Measurements from ENCODE around the gene TWIST2. TPM values are rescaled to one million over a fixed set of nuclear protein-coding genes. Genes with fewer than 3 reads are reported as not detected.

TWIST2 gene
- total RNA-seq, 1 experiment from 2014 or later, result 5.0 TPM

DNA sequence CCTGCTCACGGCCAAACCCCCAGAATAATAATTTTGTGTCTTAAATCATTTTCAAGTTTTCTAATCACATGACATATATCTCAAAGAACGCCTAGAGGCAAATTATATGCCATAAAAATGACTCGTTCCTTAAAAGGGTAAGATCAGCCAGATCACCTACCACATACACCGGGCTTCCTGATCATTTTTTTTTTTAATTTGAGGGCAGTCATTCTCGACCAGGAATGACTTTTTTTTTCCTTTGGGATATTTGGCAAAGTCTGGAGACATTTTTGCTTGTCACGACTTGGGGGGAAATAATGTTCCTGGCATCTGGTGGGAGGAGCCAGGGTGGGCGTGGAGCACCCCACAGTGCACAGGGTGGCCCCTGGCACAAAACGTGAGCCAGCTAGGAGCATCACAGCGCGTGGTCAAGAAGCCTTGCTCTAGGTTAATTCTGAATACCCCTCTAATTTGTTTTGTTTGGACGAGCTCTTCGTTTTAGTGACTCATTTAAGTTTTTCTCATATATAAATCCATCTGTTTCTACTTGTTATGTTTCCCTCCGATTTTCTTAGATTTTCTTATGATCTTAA lies 94.9 kb downstream of the TWIST2 start:
- no peaks in the 10 kb centered on the region for H3K36me3 ChIP-seq (ENCODE audit: low read depth)
- peaks cover 8% of the 10 kb centered on the region for H3K4me1 ChIP-seq (replicated peaks; ENCODE audit: insufficient read depth)
- CTCF ChIA-PET, result no interaction called here
- H3K27me3 ChIP-seq (ENCODE audit: insufficient read depth, low read depth), result peaks cover 35% of the 10 kb centered on the region
- no peaks in the 10 kb centered on the region for H3K9me2 ChIP-seq (ENCODE audit: insufficient read depth)
- peaks cover 3% of the 10 kb centered on the region for H3F3A ChIP-seq (ENCODE audit: insufficient read depth, low read depth)
- H3K4me3 ChIP-seq, result no peak overlapping the region
- no peak for TF ChIP-seq CTCF (conservative IDR thresholded peaks at IDR 0.05)
- TF ChIP-seq EZH2 (IDR thresholded peaks at IDR 0.05; ENCODE audit: low read depth), result no peak
- H3K79me2 ChIP-seq (ENCODE audit: low read depth), result no peaks in the 10 kb centered on the region
- no peak overlapping the region for H3K27ac ChIP-seq
- no peaks in the 10 kb centered on the region; the same call in 1 of the 2 replicates for H3K9me3 ChIP-seq (ENCODE audit: insufficient read depth, low read depth)
- POLR2A ChIA-PET (ENCODE audit: unreplicated experiment), result interaction anchor here (0.6 kb wide), 1 partner anchor 20 kb away, joined by 8 read pairs; no protein-coding TSS in a partner anchor
- H4K20me1 ChIP-seq (ENCODE audit: insufficient read depth), result no peaks in the 10 kb centered on the region
- DNase-seq, result no peak
- no peak overlapping the region for H2AFZ ChIP-seq
- no peak overlapping the region for H3K4me2 ChIP-seq
- intact Hi-C loops (cut with micrococcal nuclease; ENCODE audit: unreplicated experiment), result no loop called here
- BruUV-seq (replicated peaks), result no TSS peak

GRCh38 chr2:238943338-238944067 lies 95.6 kb downstream of the TWIST2 start:
- Histone ChIP-seq H3K79me2 (ENCODE audit: low read depth) (no peaks in the 10 kb centered on the region), H3K4me2 (no peak overlapping the region), H3K9me3 (ENCODE audit: insufficient read depth, low read depth) (no peaks in the 10 kb centered on the region; the same call in 1 of the 2 replicates), H3K27me3 (ENCODE audit: insufficient read depth, low read depth) (peaks cover 32% of the 10 kb centered on the region), H4K20me1 (ENCODE audit: insufficient read depth) (no peaks in the 10 kb centered on the region), H3K36me3 (ENCODE audit: low read depth) (no peaks in the 10 kb centered on the region), H2AFZ (no peak overlapping the region), H3K27ac (no peak overlapping the region), H3K4me1 (replicated peaks; ENCODE audit: insufficient read depth) (peaks cover 13% of the 10 kb centered on the region), H3K9me2 (ENCODE audit: insufficient read depth) (no peaks in the 10 kb centered on the region), H3F3A (ENCODE audit: insufficient read depth, low read depth) (peaks cover 7% of the 10 kb centered on the region), H3K4me3 (no peak overlapping the region)
- ChIA-PET POLR2A (ENCODE audit: unreplicated experiment) (no interaction called here), CTCF (no interaction called here)
- intact Hi-C loops (cut with micrococcal nuclease; ENCODE audit: unreplicated experiment), result no loop called here
- TF ChIP-seq EZH2 (IDR thresholded peaks at IDR 0.05; ENCODE audit: low read depth), result no peak
- no peak for DNase-seq
- no TSS peak for BruUV-seq (replicated peaks)

- no peak overlapping the region for H3K27ac ChIP-seq
- intact Hi-C loops (cut with micrococcal nuclease; ENCODE audit: unreplicated experiment), result no loop called here
- H2AFZ ChIP-seq, result no peak overlapping the region
- H3K9me2 ChIP-seq (ENCODE audit: insufficient read depth), result no peaks in the 10 kb centered on the region
- H3K4me2 ChIP-seq, result no peak overlapping the region
- no peaks in the 10 kb centered on the region; the same call in 1 of the 2 replicates for H3K9me3 ChIP-seq (ENCODE audit: insufficient read depth, low read depth)
- no peak overlapping the region for H3K4me3 ChIP-seq
- peaks cover 24% of the 10 kb centered on the region for H3K4me1 ChIP-seq (replicated peaks; ENCODE audit: insufficient read depth)
- DNase-seq, result no peak
- POLR2A ChIA-PET (ENCODE audit: unreplicated experiment), result no interaction called here
- H3K36me3 ChIP-seq (ENCODE audit: low read depth), result no peaks in the 10 kb centered on the region
- CTCF ChIA-PET, result interaction anchor here (0.6 kb wide), 1 partner anchor 131 kb away, joined by 3 read pairs; no protein-coding TSS in a partner anchor
- H4K20me1 ChIP-seq (ENCODE audit: insufficient read depth), result no peaks in the 10 kb centered on the region
- H3F3A ChIP-seq (ENCODE audit: insufficient read depth, low read depth), result peaks cover 14% of the 10 kb centered on the region
- no peaks in the 10 kb centered on the region for H3K79me2 ChIP-seq (ENCODE audit: low read depth)
- BruUV-seq (replicated peaks), result no TSS peak
- TF ChIP-seq EZH2 (IDR thresholded peaks at IDR 0.05; ENCODE audit: low read depth) (no peak), CTCF (conservative IDR thresholded peaks at IDR 0.05) (peak; percentile 64)
- H3K27me3 ChIP-seq (ENCODE audit: insufficient read depth, low read depth), result peaks cover 24% of the 10 kb centered on the region
Observed at GRCh38 chr2:238945433-238946150, 97.7 kb downstream of the TWIST2 start.
